ENCODE data around the gene NR6A1.

DNA sequence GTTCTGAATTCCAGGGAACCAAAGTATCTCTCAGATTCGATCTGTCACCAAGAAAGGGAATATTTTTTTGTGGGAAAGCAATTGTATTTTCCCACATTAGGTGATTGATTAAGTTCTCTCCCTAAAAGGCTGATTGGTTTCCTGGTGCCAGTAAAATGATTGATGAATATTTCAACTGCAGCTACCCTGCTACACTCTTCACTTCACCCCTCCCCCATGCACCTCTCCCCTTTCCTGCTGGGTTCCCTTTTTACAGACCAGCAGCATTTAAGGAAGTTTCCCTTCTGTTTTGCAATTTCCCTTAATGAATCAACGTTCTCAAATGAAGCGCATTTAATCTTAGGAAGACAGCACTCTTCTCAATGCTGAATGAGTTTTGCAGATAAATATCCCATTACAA, 13.1 kb downstream of the NR6A1 start:
- TF ChIP-seq, protein P1, sequence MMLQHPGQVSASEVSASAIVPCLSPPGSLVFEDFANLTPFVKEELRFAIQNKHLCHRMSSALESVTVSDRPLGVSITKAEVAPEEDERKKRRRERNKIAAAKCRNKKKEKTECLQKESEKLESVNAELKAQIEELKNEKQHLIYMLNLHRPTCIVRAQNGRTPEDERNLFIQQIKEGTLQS (IDR thresholded peaks at IDR 0.05; ENCODE audit: insufficient read depth, low read depth, low read length) = no peak
- TF ChIP-seq EP300 (IDR thresholded peaks at IDR 0.05; ENCODE audit: borderline replicate concordance in 1 of 2, low read depth in 2 of 2, low read length in 2 of 2) (peak in 1 of 2 experiments; percentile 51; a peak in 1 of 3 replicates), CHD2 (IDR thresholded peaks at IDR 0.05; ENCODE audit: low read length) (no peak; the same call in 1 of the 2 replicates), KDM1A (IDR thresholded peaks at IDR 0.05; ENCODE audit: borderline replicate concordance, low read length) (no peak), EZH2 (IDR thresholded peaks at IDR 0.05; ENCODE audit: low read depth, low read length, severe bottlenecking) (no peak), CREB1 (IDR thresholded peaks at IDR 0.05) (no peak), ASH2L (IDR thresholded peaks at IDR 0.05; ENCODE audit: low read length) (peak; percentile 60), MAFK (IDR thresholded peaks at IDR 0.05; ENCODE audit: low read depth, low read length) (no peak), GABPA (IDR thresholded peaks at IDR 0.05; ENCODE audit: borderline replicate concordance, insufficient read depth, low read length) (no peak), RAD21 (IDR thresholded peaks at IDR 0.05 in 1 of 2, conservative IDR thresholded peaks at IDR 0.05 in 1 of 2; ENCODE audit: low read depth in 2 of 2, low read length in 2 of 2) (no peak), POLR2A (IDR thresholded peaks at IDR 0.05; ENCODE audit: control extremely low read depth in 1 of 2, low read depth in 2 of 2, low read length in 2 of 2) (no peak), JUND (IDR thresholded peaks at IDR 0.05; ENCODE audit: low read length) (no peak), FOSL1 (IDR thresholded peaks at IDR 0.05; ENCODE audit: insufficient read depth, low read depth, low read length) (no peak)
- TF ChIP-seq, protein P2, sequence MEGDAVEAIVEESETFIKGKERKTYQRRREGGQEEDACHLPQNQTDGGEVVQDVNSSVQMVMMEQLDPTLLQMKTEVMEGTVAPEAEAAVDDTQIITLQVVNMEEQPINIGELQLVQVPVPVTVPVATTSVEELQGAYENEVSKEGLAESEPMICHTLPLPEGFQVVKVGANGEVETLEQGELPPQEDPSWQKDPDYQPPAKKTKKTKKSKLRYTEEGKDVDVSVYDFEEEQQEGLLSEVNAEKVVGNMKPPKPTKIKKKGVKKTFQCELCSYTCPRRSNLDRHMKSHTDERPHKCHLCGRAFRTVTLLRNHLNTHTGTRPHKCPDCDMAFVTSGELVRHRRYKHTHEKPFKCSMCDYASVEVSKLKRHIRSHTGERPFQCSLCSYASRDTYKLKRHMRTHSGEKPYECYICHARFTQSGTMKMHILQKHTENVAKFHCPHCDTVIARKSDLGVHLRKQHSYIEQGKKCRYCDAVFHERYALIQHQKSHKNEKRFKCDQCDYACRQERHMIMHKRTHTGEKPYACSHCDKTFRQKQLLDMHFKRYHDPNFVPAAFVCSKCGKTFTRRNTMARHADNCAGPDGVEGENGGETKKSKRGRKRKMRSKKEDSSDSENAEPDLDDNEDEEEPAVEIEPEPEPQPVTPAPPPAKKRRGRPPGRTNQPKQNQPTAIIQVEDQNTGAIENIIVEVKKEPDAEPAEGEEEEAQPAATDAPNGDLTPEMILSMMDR (IDR thresholded peaks at IDR 0.05; ENCODE audit: control extremely low read depth in 1 of 3, insufficient read depth in 1 of 3, low read depth in 1 of 3, low read length in 3 of 3) = no peak

Data from H1 (cell line).